HFFc6 (cell line): ENCODE data around the gene TIMP1. TPM values are rescaled to one million over a fixed set of nuclear protein-coding genes. Genes with fewer than 3 reads are reported as not detected.

ENCODE experiments used
- DNase-seq: peaks from one replicate; pipeline ENCODE4 v3.0.0-alpha.2; 2018
- H3K27ac Mint-ChIP-seq: 2 replicates; pipeline ENCODE4 v1.8.0; 2020; ENCODE audit warnings: mild to moderate bottlenecking, mixed read lengths
- H3K27me3 Mint-ChIP-seq: 2 replicates; pipeline ENCODE4 v1.8.0; 2021; ENCODE audit warnings: mild to moderate bottlenecking, moderate library complexity, mixed read lengths; ENCODE audit not compliant: insufficient read depth
- H3K36me3 Mint-ChIP-seq: 2 replicates; pipeline ENCODE4 v1.8.0; 2021; ENCODE audit warnings: low read depth, mixed read lengths
- H3K4me1 Mint-ChIP-seq: 2 replicates; pipeline ENCODE4 v1.8.0; 2020; ENCODE audit warnings: low read depth, mixed read lengths
- H3K4me3 Mint-ChIP-seq: 2 replicates; pipeline ENCODE4 v1.8.0; 2020; ENCODE audit warnings: mild to moderate bottlenecking, moderate library complexity, mixed read lengths
- H3K9me3 Mint-ChIP-seq: 2 replicates; pipeline ENCODE4 v1.8.0; 2020; ENCODE audit warnings: mild to moderate bottlenecking, mixed read lengths
- total RNA-seq, 6 experiments: library from RNA; stranded (reverse); fragmentation: NEBNext Ultra II Directional; extraction: Animal tissue kit (Norgen Biotek cat#: 25700); gene quantifications; 2 replicates in 1 of 6; 3 replicates in 5 of 6; pipeline ENCODE4 v1.2.3, GENCODE V29; 2021
- TF ChIP-seq, protein P1 (sequence below): fragments of 200-600 bp; sonication (generic); IDR thresholded peaks from 2 replicates; pipeline ENCODE4 v1.5.0; 2021; ENCODE audit warnings: antibody characterized with exemption, mild to moderate bottlenecking

TIMP1 gene
- total RNA-seq, 6 experiments from 2014 or later, result 815 to 1,568 (median 980) TPM

DNA sequence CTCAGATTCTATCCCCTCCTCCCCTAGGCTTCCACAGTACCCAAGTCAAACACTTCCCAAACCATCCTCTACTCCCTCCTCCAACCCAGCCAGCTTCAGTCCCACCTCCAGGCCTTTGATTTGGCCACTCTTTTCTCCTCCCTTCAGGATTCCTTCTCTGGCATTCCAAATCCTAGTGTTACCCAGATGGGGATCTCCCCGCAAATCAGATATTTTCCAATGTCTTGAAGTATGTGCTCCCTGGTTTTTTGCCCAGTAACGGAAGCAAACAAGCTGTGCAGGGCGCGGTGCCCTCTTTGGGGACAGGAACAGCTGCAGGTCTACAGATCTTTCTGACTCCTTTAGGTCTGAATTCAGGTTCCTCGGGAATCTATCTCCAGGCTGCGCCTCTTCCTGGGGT, 39.6 kb downstream of the TIMP1 start:
- no peak for DNase-seq
- Mint-ChIP-seq H3K27ac (no peak overlapping the region), H3K4me1 (no peaks in the 10 kb centered on the region; the same call in 1 of the 2 replicates), H3K4me3 (no peak overlapping the region), H3K27me3 (peaks cover 10% of the 10 kb centered on the region), H3K9me3 (no peaks in the 10 kb centered on the region), H3K36me3 (no peaks in the 10 kb centered on the region; the same call in 1 of the 2 replicates)
- TF ChIP-seq, protein P1, sequence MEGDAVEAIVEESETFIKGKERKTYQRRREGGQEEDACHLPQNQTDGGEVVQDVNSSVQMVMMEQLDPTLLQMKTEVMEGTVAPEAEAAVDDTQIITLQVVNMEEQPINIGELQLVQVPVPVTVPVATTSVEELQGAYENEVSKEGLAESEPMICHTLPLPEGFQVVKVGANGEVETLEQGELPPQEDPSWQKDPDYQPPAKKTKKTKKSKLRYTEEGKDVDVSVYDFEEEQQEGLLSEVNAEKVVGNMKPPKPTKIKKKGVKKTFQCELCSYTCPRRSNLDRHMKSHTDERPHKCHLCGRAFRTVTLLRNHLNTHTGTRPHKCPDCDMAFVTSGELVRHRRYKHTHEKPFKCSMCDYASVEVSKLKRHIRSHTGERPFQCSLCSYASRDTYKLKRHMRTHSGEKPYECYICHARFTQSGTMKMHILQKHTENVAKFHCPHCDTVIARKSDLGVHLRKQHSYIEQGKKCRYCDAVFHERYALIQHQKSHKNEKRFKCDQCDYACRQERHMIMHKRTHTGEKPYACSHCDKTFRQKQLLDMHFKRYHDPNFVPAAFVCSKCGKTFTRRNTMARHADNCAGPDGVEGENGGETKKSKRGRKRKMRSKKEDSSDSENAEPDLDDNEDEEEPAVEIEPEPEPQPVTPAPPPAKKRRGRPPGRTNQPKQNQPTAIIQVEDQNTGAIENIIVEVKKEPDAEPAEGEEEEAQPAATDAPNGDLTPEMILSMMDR, result no peak

DNA sequence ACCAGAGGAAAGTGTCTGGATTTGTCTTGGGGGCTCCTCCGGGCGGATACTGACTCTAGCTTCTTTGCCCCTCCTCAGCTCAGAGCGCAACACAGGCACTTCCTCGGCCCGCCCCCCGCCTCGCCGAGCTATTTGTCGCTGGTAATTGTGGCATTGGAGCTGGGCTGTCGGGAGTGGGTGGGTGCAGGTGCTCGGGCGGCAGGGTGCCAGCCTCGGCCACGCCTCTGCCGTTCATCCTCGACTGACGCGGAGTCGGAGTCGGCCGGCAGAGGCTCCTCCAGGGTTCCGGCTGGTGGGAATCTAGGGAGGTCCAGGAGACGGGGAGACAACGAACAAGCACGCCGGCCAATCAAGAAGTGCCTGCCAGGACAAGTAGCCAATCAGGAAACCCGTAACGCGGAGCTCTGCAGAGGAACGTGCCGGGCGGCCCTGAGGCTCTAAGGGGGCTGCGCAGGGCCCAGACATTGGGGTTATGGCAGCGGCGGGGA, 41.3 kb downstream of the TIMP1 start:
- peak; percentile 63 for DNase-seq
- Mint-ChIP-seq H3K27ac (no peak overlapping the region), H3K9me3 (no peaks in the 10 kb centered on the region), H3K4me3 (peak overlapping the region; percentile 67; the same call in 1 of the 2 replicates), H3K36me3 (no peaks in the 10 kb centered on the region; the same call in 1 of the 2 replicates), H3K4me1 (no peaks in the 10 kb centered on the region; the same call in 1 of the 2 replicates), H3K27me3 (peaks cover 2% of the 10 kb centered on the region; the same call in 1 of the 2 replicates)
- TF ChIP-seq, protein P1, result no peak

DNA sequence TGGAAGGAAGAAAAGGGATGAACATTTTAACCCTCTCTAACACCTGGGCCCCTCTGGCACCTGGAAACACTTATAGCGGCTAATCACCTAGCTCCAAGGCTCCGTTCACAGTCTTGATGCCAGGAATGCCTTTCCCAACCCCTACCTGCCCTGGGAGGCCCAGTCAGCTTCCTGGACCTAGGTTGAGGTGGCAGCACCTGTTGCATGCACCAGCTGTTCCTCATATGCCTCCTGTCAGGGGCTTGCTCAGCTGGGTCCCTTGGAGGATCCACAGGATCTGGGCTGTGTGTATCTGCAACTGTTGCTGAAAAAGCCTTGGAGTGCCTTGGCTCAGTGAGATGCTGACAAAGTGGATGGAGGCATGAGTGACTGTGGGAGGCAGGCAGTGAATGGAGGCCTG, 43.1 kb downstream of the TIMP1 start:
- Mint-ChIP-seq H3K36me3 (no peaks in the 10 kb centered on the region; the same call in 1 of the 2 replicates), H3K4me3 (no peak overlapping the region), H3K9me3 (no peaks in the 10 kb centered on the region), H3K27me3 (no peaks in the 10 kb centered on the region), H3K4me1 (no peaks in the 10 kb centered on the region; the same call in 1 of the 2 replicates), H3K27ac (no peak overlapping the region)
- TF ChIP-seq, protein P1, result no peak
- DNase-seq, result no peak

DNA sequence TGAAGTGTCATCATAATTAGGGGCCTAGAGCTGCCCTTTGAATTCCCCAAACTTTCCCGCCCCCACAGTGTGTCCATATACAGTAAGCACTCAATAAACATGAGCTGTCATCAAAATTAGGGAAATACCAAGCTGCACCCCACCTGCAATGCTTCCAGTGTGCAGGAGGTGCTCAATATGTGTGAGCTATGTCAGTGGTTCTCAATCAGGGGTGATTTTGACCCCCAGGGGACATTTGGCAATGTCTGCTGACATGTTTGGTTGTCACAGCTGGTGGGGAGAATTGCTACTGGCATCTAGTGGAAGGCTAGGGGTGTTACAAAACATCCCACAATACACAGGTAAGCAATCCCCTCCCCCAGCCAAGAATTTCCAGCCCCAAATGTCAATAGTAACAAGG, 46.7 kb downstream of the TIMP1 start:
- no peaks in the 10 kb centered on the region; the same call in 1 of the 2 replicates for H3K36me3 Mint-ChIP-seq
- no peaks in the 10 kb centered on the region for H3K9me3 Mint-ChIP-seq
- TF ChIP-seq, protein P1, result no peak
- no peak for DNase-seq
- H3K4me3 Mint-ChIP-seq, result no peak overlapping the region
- no peaks in the 10 kb centered on the region; the same call in 1 of the 2 replicates for H3K27me3 Mint-ChIP-seq
- H3K27ac Mint-ChIP-seq, result no peak overlapping the region
- H3K4me1 Mint-ChIP-seq, result no peaks in the 10 kb centered on the region; the same call in 1 of the 2 replicates

DNA sequence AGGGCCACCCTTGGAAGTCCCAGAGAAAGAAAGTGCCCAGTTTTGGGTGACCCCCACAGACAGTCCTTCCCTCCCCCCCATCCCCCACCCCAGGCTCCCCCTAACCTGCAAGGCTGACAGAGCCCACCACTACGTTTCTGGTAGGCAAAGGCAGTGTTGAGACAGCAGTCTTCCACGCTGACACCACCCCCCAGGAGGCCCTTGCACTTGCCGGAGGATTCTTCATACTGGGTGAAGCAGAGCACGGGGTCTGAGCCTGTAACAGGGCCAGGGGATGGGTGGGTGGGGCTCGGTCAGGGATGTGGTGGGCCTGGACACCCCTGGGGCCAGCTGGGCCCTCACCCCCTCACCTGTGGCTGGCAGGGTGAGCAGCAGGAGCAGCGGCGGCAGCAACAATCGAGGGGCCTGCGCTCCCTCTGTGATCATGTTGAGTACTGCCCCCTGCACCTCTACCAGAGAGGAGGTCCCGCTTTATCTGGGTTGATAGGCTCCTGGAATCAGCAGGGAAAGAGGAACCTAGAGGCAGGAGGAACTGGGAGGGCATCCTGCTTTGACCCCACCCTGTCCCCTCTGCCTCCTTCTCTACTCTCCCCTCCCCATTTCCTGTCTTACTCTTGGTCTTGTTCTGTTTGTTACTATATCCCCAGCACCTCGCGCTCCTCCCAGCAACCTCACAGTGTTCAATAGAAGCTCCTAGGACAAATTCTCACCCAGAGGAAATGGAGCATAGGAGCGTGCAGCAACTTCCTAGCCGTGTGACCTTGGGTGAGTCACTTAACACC, 47.4 kb downstream of the TIMP1 start, which contains the start of gene CFP:
CFP (minus strand) TSS at position 512 of the 782 bp plus-strand sequence; CDS start at position 426, 86 bp downstream.
- Mint-ChIP-seq H3K27ac (no peak within 1 kb of the TSS), H3K36me3 (no peaks in the 10 kb centered on the region; the same call in 1 of the 2 replicates), H3K4me3 (no peak within 1 kb of the TSS), H3K27me3 (no peaks in the 10 kb centered on the region; the same call in 1 of the 2 replicates), H3K4me1 (no peaks in the 10 kb centered on the region), H3K9me3 (no peaks in the 10 kb centered on the region)
- TF ChIP-seq, protein P1, result no peak
- no peak for DNase-seq
